HepG2 (cell line): Measurements from ENCODE around the gene SH3GL1. TPM values are rescaled to one million over a fixed set of nuclear protein-coding genes. Genes with fewer than 3 reads are reported as not detected.

Experiments
- ARID5B ChIP-seq: IDR thresholded peaks from 2 replicates; pipeline ENCODE4 v1.4.0; 2020; ENCODE audit warnings: mild to moderate bottlenecking, missing genetic modification reagents
- CBX1 ChIP-seq: IDR thresholded peaks from one replicate; pipeline ENCODE4 v1.6.1; 2016; ENCODE audit warnings: antibody characterized with exemption, low read depth
- CCAR2 ChIP-seq: fragments of 200-400 bp; formaldehyde crosslinking; optimal IDR thresholded peaks from 2 replicates; pipeline ENCODE3; 2018; ENCODE audit warnings: low read depth, mild to moderate bottlenecking, low read length, moderate library complexity
- HOXA3 ChIP-seq: sonication (generic); formaldehyde crosslinking; IDR thresholded peaks from 2 replicates; pipeline ENCODE4 v1.5.0; 2020; ENCODE audit warnings: missing genetic modification reagents
- KLF12 ChIP-seq: sonication (generic); formaldehyde crosslinking; IDR thresholded peaks from 2 replicates; pipeline ENCODE4 v1.4.0; 2020; ENCODE audit warnings: missing genetic modification reagents, borderline replicate concordance
- PAXIP1 ChIP-seq: sonication (generic); formaldehyde crosslinking; conservative IDR thresholded peaks from 2 replicates; pipeline ENCODE4 v1.4.0; 2020; ENCODE audit warnings: mild to moderate bottlenecking, missing genetic modification reagents, moderate library complexity
- PTBP1 ChIP-seq: fragments of 200-400 bp; formaldehyde crosslinking; IDR thresholded peaks from 2 replicates; pipeline ENCODE4 v1.6.1; 2018; ENCODE audit warnings: low read length, low read depth; ENCODE audit not compliant: poor library complexity, severe bottlenecking
- RFX5 ChIP-seq: IDR thresholded peaks from 2 replicates; pipeline ENCODE4 v1.6.1; 2011; ENCODE audit warnings: low read depth, low read length, improper control_type of control experiment
- SKI ChIP-seq: fragments of 450-650 bp; IDR thresholded peaks from one replicate; pipeline ENCODE4 v1.6.1; 2018; ENCODE audit warnings: mild to moderate bottlenecking; ENCODE audit not compliant: partially characterized antibody
- TBP ChIP-seq: sonication (generic); formaldehyde crosslinking; IDR thresholded peaks from 2 replicates; pipeline ENCODE4 v1.5.0; 2020; ENCODE audit warnings: missing genetic modification reagents
- ZBTB2 ChIP-seq: sonication (generic); formaldehyde crosslinking; IDR thresholded peaks from 2 replicates; pipeline ENCODE4 v1.8.0; 2022; ENCODE audit warnings: low read depth, missing genetic modification reagents
- ZNF136 ChIP-seq: sonication (generic); formaldehyde crosslinking; IDR thresholded peaks from 2 replicates; pipeline ENCODE4 v1.8.1; 2022; ENCODE audit warnings: low read depth, mild to moderate bottlenecking, moderate library complexity, missing genetic modification reagents
- ZNF230 ChIP-seq: sonication (generic); formaldehyde crosslinking; IDR thresholded peaks from 2 replicates; pipeline ENCODE4 v1.4.0; 2020; ENCODE audit warnings: mild to moderate bottlenecking, missing genetic modification reagents
- ZNF282 ChIP-seq: fragments of 450-650 bp; IDR thresholded peaks from 2 replicates; pipeline ENCODE4 v1.6.1; 2018; ENCODE audit not compliant: partially characterized antibody
- ZNF354B ChIP-seq: sonication (generic); formaldehyde crosslinking; IDR thresholded peaks from 2 replicates; pipeline ENCODE4 v1.8.0; 2022; ENCODE audit warnings: mild to moderate bottlenecking, missing genetic modification reagents
- ZNF430 ChIP-seq: sonication (generic); formaldehyde crosslinking; IDR thresholded peaks from 2 replicates; pipeline ENCODE4 v1.9.0; 2021; ENCODE audit warnings: mild to moderate bottlenecking, missing genetic modification reagents
- ZNF530 ChIP-seq: sonication (generic); formaldehyde crosslinking; IDR thresholded peaks from 2 replicates; pipeline ENCODE4 v1.5.0; 2020; ENCODE audit warnings: low read depth, mild to moderate bottlenecking, missing genetic modification reagents
- ZNF570 ChIP-seq: sonication (generic); formaldehyde crosslinking; IDR thresholded peaks from 2 replicates; pipeline ENCODE4 v1.4.0; 2020; ENCODE audit warnings: mild to moderate bottlenecking, missing genetic modification reagents, borderline replicate concordance
- ZNF879 ChIP-seq: sonication (generic); formaldehyde crosslinking; IDR thresholded peaks from 2 replicates; pipeline ENCODE4 v1.8.1; 2023; ENCODE audit warnings: missing genetic modification reagents
- polyA plus RNA-seq, 8 experiments: library from polyadenylated mRNA; depleted of rRNA in 3 of 8; stranded (reverse) in 7 of 8; unstranded in 1 of 8; fragments of >200 nt; fragmentation: Illumina TruSeq in 4 of 8; extraction: Trizol in 4 of 8; gene quantifications; 2 replicates each; pipeline versions ENCODE4 v1.2.1 to v1.2.3, GENCODE V29; 2011 to 2016; ENCODE audit warnings: low read depth in 4 of 8, missing spikeins in 1 of 8, mixed read lengths in 1 of 8; ENCODE audit not compliant: insufficient read depth in 1 of 8
- total RNA-seq, 5 experiments: library from RNA; depleted of rRNA; stranded (reverse); fragments of >200 nt; fragmentation: Illumina TruSeq; extraction: Trizol; gene quantifications; 2 replicates each; pipeline ENCODE4 v1.2.3, GENCODE V29; 2016; ENCODE audit warnings: low read depth in 1 of 5
- TF ChIP-seq, protein P1 (sequence below): sonication (generic); formaldehyde crosslinking; conservative IDR thresholded peaks from 2 replicates; pipeline ENCODE4 v1.4.0; 2020; ENCODE audit warnings: missing genetic modification reagents

The SH3GL1 gene
- total and polyA plus RNA-seq, 2 of the 13 experiments (the other 11 are each of a cell fraction or from before 2014, with no cell fraction given): 33.0 to 45.1 TPM

GRCh38 chr19:4374498-4375163 lies 25.7 kb downstream of the SH3GL1 start (continued):
- TF ChIP-seq RFX5 (no peak), ZNF530 (CRISPR knock-in tag) (no peak), ZNF230 (CRISPR knock-in tag) (0 out of 2 replicates have a peak, but pooled peaks have one; percentile 25), ZNF354B (CRISPR knock-in tag) (0 out of 2 replicates have a peak, but pooled peaks have one; percentile 68), ZNF282 (no peak), CCAR2 (no peak), ZNF879 (CRISPR knock-in tag) (no peak), SKI (peak; percentile 65), PTBP1 (no peak), HOXA3 (CRISPR knock-in tag) (peak; percentile 68), KLF12 (CRISPR knock-in tag) (no peak), ARID5B (peak; percentile 80), ZBTB2 (no peak), ZNF570 (CRISPR knock-in tag) (no peak), TBP (CRISPR knock-in tag) (no peak), ZNF136 (peak; percentile 84; the same call in 1 of the 2 replicates), PAXIP1 (CRISPR knock-in tag) (peak; percentile 87), ZNF430 (no peak; the same call in 1 of the 2 replicates), CBX1 (peak; percentile 25)
- TF ChIP-seq, protein P1, sequence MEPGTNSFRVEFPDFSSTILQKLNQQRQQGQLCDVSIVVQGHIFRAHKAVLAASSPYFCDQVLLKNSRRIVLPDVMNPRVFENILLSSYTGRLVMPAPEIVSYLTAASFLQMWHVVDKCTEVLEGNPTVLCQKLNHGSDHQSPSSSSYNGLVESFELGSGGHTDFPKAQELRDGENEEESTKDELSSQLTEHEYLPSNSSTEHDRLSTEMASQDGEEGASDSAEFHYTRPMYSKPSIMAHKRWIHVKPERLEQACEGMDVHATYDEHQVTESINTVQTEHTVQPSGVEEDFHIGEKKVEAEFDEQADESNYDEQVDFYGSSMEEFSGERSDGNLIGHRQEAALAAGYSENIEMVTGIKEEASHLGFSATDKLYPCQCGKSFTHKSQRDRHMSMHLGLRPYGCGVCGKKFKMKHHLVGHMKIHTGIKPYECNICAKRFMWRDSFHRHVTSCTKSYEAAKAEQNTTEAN (CRISPR knock-in tag): peak; percentile 62; the same call in 1 of the 2 replicates
